Activated T-cell treated with anti-CD3 and anti-CD28 coated beads for 4 hours (primary cell): ENCODE results near the gene ITPK1.

Source experiments
- DNase-seq: peaks from one replicate; pipeline ENCODE4 v3.0.0-alpha.2; 2020

ITPK1 gene

DNA sequence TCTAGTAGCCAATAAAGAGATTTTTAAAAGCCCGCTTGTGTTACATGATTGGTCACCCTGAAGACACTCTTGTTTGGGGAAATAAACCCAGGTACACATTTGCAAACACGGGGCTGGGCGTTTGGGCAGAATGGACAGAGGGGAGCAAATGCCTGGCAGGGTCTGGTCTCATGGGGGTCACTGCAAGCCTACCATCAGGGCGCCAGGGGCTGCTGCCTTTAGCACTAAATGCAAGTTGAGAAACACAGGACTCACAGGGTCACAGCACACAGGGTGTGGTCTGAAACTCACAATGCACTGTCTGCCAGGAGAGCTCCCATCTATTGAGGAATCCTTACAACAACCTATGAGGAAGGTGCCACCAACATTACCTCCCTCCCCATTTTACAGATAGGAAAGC is 130.2 kb downstream of the ITPK1 start:
- no peak for DNase-seq

DNA sequence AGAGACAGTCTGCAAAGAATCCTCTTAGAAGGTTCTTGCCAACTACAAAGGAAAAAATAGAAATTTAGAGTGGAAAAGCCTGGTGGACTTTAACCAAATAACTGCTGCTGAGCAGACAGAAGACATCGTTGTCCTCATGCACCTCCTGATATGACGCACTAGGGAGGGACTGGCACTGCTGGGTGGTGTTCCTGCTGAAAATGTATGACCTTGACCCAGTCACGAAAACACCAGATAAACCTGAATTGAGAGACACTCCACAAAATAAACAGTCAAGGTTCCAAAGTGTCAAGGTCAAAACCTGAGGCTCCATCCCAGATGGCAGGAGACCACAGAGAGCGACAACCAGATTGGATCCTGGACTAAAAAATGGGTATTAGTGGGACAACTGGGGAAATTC is 130.8 kb downstream of the ITPK1 start:
- DNase-seq: no peak

DNA sequence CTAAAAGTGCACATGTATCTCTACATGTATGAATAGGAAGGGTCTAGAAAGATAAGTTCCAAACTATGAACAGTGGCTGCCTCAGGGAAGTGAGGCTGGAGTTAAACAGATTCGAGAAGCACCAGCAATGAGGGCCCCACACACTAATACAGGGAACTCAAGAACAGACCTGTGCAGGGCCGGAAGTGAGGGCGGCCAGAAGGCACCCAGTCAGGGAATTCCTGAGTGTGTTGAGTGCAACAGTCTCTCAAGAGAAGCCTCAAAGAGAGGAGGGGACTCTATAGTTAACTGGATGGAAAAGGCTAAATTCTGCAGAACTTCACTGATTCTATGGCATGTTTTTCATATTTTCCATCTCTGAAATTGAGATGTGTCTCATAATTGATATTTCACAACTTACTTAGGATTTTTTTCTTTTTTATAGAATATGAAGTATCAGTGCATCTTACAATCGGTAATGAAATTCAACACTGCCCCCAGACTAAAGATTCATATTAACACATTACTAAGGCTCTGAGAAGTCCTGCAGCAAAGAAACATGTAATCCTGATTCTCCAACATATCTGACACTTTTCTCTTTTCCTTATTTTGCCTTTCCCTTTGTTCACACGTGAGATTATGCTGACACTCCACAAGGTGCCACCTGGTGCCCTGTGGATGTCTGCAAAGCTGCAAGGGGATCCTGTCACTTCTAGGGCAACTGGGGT is 131.5 kb downstream of the ITPK1 start:
- no peak for DNase-seq

DNA sequence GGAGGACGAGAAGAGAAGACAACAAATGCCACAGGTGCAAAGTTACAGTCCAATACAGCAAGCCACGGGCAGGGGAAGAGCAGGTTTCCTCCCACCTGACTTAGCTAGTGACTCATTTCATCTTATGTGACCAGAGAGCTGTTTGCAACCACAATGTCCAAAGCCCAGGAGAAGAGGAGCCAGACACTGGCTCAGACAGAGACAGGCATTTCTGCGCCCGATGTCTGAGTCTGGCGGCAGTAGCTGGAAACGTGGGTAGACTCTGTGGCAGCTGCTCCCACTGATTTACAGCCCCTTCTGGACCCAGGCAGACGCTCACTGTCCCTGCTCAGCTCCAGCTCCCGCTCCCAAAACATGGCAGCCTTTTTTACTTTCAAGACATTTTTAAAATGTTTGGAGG is 132.8 kb downstream of the ITPK1 start:
- DNase-seq: no peak

DNA sequence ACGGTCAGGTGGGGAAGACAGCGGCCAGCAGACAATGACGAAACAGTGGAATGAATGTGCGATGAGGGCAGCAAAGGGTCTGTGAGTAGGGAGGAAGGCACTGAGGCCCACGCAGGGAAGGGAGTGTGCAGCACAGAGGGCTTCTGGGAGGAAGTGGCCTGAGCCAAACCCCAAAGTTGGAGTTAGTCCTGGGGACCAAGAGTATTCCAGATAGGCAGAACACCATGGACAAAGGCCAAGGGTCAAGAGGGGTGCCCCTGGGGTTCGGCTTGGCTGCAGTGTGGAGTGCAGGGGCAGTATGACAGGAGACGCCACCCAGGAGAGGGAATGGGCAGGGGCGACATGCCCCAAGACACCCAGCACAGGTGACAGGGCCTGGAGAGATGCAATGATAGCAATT is 134.0 kb downstream of the ITPK1 start:
- DNase-seq: no peak

DNA sequence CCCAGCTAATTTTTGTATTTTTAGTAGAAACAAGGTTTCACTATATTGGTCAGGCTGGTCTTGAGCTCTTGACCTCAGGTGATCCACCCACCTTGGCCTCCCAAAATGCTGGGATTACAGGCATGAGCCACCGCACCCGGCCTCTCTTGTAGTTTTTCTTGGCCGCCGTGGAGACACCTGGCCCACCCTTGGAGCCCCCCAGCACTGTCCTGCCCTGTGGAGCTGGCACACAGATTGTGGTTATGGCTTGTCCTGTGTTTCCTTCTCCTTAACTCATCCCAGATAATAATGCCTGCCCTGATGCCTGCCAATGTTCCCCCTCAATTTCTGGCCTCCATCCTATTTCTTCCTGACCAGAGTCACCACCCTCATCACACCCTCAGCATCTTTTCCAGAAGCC is 134.9 kb downstream of the ITPK1 start:
- DNase-seq: no peak

DNA sequence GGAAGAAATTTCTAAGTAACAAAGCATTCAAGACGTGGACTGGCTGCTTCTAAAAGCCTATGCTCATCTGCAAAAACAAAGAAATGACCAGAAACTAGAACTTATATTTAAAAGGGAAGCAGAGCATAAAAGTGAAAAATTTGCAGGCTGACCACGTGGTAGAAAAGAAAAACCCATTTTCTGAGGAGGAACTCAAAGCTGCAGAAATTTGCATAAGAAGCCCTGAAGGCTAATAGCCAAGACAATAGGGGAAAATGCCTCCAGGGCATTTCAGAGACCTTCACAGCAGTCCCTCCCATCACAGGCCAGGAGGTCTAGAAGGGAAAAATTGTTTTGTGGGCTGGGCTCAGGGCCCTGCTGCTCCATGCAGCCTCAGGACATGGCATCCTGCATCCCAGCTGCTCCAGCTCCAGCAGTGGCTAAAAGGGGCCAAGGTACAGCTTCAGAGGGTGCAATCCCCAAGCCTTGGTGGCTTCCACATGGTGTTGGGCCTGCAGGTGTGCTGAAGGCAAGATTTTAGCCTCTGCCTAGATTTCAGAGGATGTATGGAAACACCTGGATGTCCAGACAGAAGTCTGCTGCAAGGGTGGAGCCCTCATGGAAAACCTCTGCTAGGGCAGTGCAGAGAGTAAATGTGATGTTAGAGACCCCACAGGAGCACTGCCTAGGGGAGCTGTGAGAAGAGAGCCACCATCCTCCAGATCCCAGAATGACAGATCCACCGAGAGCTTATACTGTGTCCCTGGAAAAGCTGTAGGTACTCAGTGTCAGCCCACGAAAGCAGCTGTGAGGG is 137.3 kb downstream of the ITPK1 start:
- no peak for DNase-seq

DNA sequence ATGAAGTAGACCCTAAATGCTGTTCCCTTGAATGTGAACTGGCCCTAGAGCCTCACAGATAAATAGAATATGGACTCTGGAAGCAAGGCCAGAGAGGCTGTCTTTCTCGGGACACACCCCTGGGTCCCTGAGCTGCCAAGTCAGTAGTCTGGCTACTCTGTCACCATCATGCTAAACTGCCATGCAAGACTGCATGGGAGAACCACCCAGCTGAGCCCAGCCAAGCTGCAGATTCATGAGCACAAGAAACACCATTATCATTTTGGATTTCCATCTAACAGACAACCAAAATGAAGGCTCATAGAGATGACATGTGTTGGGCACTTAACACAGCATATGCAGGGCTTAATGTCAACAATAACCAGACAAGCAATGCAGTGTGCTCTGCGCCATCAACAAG is 139.5 kb downstream of the ITPK1 start:
- DNase-seq: no peak

DNA sequence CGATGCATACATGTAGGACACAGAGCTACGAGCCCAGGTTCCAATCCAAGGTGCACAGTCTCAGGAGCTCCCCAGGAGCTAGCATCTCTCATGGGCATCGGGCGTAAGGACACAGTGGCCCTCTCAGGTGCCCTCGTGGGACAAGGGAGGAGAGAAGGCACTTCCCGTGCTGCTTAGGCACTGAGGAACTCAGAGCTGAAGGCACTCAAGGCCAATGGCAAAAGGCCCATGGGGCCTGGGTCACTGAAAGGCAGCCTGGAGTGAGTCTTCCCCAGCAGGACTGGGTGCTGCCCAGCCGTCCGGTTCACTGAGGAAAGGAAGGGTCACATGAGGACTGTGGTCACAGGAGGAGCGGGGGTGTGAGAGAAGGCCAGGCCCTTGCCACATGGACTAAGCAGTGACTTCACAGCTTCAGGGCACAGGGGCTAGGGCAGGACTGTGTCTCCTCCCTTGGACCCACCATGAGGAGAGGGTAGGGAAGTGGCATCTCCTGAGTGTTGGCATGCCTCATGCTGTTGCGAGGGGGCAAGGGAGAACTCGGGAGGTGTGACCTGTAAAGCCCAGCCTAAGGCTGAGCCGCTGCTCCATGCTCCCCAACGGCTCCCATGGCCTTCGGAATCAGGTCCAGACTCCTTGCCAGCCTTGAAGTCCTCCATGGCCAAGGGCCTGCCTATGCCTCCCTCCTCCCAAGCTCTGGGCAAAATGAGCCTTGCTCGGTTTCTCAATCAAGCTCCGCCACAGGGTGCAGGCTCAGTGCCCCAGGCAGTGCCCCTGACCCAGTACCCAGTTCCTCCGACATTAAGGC is 141.0 kb downstream of the ITPK1 start:
- DNase-seq: no peak

DNA sequence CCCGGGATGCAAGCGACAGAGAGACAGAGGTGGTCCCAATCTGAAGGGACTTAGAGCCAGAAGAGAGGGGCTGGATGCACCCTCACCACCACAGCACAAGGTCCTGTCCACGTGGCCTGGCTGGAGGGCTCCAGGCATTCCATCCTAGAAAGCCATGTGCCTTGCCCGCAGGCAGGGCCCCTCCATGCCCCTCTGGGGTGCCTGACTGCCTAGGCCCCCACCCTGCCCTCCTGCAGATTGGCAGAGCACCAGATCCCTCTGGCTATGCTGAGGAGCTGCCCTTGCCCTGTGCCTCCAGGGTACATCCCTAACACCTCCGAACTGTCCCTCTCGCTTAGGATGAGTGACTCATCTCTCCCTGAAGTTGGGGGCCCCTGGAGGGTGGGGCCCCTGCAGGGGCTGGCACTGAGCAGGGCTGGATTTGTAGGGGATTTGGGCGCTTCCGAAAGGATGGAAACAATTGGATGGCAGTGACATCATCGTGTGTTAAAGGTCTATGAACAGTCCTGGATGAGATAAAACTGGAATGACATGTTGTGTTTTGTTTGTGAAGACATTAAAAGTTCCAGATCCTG is 141.8 kb downstream of the ITPK1 start:
- no peak for DNase-seq

DNA sequence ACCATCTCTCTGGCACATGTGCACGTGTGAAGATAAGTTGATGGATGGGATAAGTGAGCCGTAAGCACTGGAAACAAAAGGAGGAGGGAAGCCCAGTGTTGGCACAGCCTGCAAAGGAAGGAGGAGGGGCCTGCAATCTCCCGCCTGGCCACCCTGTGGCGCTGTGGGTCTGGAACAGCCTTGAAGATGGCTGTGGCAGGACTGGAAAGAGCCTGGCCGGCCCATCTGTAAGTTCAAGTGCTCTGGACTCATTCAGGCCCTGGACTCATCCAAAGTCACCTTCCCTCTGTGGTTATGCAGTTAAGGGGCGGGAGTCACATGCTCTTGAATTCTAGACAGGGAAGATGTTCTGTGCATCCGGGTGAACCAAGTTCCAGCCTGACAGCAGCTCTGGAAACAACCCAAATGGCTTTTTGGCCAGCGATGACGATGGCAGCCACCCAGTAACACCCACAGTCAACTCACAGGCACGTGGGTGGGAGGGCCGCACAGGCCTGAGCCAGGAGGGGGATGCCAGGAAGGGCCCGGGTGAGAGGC is 142.4 kb downstream of the ITPK1 start:
- no peak for DNase-seq

DNA sequence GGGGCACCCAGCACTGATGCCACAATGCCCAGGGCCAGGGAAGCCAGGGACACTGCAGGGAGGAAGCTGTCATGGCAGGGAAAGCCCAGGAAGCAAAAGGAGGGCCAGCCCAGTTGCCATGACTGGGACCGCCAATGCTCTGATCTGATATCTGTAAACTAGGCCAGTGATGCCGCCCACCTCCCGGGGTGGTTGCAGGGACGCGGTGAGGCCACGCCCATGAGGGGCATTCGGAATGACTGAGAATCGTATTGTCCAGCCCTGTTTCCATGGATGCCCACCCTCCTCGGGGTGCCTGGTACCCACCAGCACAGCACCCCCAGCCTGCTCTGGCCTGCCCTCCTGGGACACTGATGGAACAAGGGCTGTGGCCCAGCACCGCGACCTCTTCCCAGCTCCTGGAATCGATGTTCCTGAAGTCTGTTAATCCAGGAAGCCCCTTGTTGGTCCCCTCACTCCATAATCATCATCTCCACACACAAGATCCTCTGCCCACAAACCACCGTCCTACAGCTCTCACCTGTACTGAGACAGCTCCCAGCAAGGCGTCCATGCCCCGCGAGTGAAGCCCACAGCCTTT is 144.0 kb downstream of the ITPK1 start:
- no peak for DNase-seq

DNA sequence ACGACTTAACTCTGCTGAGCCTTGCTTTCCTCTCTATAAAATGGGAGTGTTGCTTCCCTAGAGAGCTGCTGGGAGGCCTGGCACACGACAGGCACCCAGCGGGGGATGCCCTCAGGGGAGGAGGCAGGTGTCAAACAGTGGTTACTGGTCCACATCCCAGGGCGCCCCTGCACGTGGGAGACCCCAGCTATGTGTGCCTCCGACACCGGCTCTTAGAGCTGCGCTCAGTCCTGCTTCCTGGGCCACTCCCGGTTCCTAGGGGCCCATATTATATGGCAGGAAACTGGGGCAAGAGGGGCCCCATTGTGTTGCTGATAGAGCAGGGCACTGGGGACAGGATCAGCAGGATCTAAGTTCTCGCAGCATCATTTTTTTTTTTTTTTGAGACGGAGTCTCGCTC is 145.5 kb downstream of the ITPK1 start:
- DNase-seq: no peak

DNA sequence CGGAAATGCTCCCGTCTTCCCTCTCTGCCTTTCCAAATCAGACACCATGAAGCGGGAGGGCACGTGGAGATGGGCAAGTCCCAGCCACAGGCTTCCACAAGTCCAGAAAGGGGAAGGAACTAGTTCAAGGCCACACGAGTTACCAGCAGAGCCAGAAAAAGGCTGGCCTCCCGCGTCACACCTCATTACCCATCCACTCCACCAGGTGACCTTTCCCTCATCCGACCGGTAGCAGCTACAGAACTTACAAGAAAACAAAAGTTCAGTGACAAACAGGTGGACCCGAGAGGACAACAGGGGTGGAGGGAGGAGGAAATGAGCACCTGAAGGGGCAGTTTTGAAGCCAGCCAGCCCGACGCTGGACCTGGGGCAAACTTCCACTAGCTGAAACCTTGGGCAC is 145.9 kb downstream of the ITPK1 start:
- no peak for DNase-seq

DNA sequence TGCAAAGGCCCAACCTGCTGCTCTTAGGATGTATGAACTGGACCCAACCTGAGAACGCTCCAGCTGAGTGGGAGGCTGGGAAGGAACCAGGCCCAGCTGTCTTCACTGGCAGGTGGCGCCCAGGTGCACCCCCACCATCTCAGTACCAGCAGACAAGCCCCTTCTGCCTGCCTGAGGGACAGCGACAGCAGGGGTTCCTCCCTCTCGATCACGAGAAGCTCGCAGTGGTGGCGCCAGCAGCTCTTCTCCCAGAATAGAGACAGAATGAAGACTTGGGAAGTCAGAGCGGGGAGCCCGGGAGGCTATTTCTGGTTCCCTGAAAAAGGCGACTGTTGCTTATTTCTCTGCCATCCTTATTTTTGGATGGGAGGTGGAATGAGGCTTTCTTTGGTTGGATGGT is 146.3 kb downstream of the ITPK1 start:
- no peak for DNase-seq

DNA sequence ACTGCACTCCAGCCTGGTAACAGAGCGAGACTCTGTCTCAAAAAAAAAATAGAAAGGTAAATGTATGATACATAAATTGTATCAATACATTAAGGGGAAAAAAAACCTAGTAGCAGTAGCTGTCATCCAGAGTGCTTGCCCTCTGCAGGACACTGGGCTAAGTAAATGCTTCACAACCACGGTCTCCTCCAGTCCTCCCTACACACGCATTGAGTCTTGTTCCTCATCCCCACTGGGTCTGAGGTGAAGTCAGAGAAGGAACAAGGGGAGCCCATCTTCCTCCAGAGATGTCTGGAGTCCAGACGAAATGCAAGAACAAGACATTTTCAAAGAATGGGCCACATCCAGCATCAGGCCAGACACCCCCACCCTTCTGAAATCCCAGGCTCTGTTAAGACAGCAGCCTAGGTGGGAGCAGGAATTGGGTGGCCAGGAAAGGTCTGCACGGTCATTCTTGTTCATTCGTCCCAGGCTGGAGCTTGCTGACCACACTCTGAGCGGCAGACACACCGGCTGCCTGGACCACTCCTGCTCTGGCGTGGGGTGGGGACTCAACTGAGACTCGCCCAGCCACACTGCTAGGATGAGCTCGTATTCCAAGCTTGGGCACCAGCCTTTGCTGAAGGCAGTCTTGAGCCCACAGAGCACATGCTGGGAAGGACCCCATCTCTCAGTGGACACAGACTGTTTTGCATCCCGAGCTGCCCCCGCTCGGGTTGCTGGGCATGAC is 147.3 kb downstream of the ITPK1 start:
- no peak for DNase-seq

DNA sequence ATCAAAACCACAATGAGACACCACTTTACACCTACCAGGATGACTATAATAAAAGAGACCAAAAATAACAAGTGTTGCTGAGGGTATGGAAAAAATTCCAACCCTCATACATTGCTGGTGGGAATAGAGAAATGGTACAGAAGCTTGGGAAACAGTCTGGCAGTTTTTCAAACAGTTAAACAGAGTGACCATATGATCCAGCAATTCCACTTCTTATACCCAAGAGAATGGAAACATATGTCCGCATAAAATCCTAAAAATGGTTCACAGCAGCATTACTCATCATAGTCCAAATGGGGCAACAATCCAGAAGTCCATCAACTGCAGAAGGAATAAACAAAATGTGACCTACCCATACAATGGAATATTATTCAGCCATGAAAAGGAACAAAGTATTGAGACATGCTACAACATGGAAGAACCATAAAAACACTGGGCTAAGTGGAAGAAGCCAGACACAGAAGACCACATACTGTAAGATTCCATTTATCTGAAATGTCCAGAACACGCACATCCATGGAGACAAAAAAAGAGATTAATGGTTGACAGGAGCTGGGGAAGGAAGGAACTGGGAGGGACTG is 148.3 kb downstream of the ITPK1 start:
- no peak for DNase-seq

DNA sequence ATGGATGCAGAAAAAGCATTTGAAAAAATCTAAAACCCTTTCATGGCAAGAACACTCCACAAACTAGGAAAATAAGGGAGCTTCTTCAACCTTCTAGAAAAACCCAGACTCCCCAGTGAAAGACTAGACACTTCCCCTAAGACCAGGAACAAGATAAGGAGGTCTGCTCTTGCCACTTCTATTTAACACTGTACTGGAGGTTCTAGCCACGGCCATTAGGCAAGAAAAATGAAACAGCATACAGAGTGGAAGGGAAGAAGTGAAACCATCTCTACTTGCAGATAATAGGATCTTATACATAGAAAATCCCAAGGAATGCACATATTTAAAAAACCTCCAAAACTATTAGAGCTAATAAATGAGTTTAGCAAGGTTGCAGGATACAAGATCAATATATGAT is 150.4 kb downstream of the ITPK1 start:
- DNase-seq: no peak

DNA sequence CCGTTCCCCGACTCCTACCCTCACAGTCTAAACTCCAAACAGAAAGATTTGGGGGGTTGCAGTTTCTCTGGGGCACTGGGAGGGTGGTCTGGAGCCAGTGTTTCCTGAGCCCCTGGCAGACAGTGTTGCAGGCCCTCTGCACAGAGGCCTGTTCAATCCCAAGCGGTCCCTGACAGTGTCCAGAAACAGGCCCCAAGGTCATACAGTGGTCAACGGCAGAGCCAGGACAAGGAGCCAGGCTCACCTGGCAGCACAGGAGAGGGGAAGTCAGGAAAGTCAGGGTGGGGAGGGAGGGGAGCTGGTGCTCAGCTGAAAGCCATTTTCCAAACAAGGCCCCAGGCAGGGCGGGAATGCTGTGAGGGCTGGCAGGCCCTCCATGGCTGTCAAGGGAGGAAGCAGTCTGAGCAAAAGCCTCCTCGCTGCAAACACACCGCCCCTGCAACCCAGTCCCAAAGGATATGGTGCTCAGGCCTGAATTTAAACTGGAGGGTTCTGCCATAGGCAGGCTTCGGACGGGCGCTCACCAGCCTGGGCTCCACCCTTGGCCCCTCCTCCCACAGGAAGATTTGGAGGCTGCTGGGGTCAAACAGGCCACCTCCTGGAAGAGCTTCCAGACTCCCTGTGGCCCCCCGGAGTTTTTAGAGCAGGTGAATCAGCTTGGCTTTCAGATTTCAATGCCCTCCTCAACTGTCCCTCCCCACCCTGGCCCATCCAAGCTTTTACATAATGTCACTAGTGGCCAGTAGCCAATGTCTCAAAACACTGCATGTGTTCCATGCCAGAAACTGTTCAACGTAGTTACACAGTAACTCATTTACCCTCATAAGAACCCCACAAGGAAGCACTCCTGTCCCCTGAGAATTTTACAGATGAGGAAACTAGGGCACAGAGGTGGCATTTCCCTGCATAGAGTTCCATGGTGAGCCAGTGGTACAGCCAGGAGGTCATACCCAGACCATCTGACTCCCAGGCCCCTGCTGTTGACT is 151.3 kb downstream of the ITPK1 start:
- no peak for DNase-seq
